Left kidney (tissue), 2 donors: ENCODE data around the gene PANK2. TPM values are rescaled to one million over a fixed set of nuclear protein-coding genes. Genes with fewer than 3 reads are reported as not detected.
A peak's percentile ranks its signal among the peaks of the same experiment; 100 is the strongest.
"Not testable (repeated sequence)": the region's sequence is repeated elsewhere in the genome, so short reads cannot be mapped to it uniquely, and the experiment has no call there.

Source experiments
- DNase-seq: peaks from one replicate; pipeline ENCODE4 v3.0.0-alpha.2; 2013
- polyA plus RNA-seq: library from polyadenylated mRNA; unstranded; fragments of 120-200 nt; gene quantifications from one replicate; pipeline ENCODE4 v1.2.1, GENCODE V29; 2013; ENCODE audit not compliant: insufficient read length

The PANK2 gene
- polyA plus RNA-seq, 1 donor, result 40.1 TPM

GRCh38 chr20:3925899-3926638 lies 36.9 kb downstream of the PANK2 start:
- no peak for DNase-seq

GRCh38 chr20:3927486-3928291 lies 38.5 kb downstream of the PANK2 start:
- no peak for DNase-seq

DNA sequence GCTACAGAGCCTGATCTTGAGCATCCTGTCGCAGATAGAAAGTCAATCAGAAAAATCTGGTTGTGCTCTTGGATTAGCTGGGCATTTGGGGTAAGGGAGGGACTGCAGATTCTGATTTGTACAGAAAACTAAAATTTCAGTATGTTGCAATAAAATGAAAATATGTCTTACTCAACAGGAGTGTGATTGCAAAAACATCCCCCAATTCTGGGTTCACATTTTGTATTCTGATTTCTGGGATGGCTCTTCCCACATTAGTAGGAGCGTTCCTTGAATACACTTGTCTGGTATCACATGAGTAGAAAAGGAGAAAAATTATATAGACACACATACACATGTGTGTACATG lies 40.5 kb downstream of the PANK2 start:
- no peak for DNase-seq

DNA sequence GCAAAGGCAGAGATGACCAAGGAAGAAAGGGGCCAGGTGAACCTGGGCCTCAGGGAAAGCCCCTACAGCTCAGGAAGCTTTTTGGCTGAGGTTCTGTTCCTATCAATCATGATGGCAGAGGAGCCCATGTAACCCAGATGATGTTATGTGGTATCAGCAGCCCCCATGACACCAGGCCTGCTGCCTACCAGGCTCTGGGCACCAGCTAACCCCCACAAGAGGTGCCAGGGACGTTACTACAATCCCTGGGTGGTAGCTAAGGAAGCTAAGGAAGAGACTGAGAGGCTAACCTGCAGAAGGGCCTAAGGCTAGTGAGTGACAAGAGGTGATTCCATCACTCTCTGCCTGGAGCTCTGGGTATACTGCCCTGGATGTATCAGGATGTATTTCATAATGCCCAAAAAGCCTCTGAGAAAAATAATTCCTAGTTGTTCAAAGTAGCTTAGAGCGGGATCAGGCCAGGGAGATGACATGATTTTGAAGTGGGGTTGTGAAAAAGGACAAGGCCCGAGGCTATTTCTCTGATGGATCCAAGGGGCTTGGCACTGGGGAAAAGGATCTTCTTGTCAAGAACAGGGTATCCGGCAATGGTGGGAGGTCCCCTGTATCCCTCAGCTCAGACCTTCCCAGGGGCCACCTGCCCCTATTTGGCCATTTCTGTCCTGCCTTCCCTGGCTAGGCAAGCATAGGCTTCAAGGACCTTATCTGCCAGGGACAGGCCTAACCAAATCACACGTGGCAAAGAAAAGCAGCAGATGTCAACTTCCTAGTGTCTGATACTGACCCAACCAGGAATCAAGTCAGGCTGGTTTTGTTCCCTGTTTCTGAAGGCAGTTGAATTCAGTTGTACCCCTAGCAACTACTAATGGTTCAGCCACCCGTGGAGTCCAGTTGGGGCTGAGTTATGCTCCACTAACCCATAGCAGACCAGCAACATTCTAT lies 41.3 kb downstream of the PANK2 start:
- DNase-seq, result peak; percentile 43

- DNase-seq, result no peak
These were observed 42.5 kb downstream of the PANK2 start for GRCh38 chr20:3931664-3932063.

DNA sequence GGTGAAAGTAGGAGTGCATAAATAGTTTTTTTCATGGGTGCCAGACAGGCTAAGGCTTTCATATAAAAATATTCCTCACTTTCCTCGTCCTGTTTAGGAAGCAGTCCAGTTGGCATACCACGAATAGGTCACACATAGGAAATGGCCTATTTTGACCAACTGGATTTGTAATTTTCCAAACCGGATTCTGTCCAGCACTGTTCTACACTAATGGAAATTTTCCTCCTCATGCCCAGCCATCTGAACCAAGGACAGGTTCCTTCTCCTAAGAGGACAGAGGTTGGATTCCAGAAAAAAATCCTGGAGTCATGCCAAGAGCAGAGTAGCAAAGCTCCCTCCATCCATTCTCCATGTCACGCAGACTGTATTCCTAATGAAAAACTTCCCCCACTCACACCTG lies 43.1 kb downstream of the PANK2 start:
- DNase-seq, result no peak

- no peak for DNase-seq
These were observed 43.5 kb downstream of the PANK2 start for GRCh38 chr20:3932681-3933080.

DNA sequence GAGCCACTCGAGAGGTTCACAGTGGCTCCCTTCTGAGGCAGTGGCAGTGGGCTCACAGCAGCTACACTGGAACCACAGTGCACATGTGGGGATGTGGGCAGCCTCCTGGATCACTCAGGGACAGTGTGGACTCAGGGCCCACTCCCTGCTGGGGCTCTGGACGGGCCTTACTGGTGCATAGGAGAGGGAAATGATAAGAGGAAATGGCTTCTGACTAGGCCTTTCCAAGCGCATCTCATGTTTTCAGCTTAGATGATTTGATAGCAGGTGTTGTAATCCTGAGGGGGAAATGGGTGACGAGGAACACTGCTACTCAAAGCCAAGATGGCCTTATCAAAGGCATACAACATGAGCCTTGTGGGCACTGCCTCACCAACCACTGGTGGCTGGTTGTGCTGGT lies 44.0 kb downstream of the PANK2 start:
- DNase-seq, result no peak

- DNase-seq, result no peak
These were observed 45.4 kb downstream of the PANK2 start for GRCh38 chr20:3934624-3935023.

DNA sequence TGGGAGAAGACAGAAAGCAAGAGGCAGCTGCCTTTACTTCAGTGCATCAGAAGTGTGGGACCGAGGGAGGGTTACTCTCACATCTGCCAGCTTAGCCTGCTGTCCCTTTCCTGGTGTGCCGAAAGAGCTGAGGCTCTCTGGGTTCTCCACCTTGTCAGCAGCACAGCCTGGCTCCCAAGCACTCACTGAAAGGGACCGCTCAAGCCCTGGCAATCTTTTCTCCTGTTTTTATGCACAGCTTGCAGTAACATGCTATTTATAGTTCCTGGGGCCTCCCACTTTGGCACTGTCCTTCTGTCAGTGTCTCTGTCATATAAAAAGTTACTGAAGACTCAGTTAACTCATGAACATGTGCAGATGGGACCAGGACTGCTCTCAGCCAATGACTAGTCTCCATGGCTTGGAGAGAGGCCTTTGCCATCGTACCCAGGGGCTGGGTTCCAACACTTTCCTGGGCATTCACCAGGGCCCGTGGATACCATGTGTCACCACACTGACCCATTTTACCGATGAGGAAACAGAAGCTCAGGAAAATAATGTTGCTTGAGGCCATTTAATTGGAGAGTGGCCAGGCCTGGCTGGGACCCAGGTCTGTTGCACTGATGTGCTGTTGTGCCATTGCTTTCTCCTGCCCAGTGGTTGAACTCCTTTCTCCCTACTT lies 46.2 kb downstream of the PANK2 start:
- DNase-seq, result no peak

DNA sequence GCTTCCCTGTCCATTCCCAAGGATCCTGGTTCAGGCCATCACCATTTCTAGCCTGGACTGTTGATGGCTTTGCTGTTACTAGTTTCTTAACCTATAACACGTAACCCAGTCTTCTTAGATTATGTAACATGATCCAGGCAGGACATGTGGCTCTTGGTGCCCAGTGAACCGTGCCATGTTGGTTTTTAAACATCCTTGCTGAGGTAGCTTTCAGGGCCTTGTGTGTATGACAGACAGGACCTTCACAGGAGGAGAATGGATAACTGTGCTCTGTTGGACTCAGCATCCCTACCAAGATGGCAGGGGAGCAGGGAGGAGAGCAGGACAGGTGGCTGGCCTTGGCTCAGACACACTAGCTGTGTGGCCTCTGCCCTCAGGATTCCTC lies 46.8 kb downstream of the PANK2 start:
- no peak for DNase-seq

DNA sequence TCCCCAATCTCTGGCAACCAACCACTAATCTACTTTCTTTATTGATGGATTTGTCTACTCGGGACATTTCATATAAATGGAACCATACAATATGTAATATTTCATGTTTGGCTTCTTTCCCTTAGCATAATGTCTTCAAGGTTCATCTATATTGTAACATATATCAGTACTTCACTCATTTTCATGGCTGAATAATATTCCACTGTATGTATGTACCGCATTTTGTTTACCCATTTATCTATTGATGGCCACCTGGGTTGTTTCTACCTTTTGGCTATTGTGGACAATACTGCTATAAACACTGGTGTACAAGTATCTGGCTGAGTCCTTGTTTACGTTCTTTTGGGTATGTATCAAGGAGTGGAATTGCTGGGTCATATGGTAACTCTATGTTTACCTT lies 48.4 kb downstream of the PANK2 start:
- no peak for DNase-seq

DNA sequence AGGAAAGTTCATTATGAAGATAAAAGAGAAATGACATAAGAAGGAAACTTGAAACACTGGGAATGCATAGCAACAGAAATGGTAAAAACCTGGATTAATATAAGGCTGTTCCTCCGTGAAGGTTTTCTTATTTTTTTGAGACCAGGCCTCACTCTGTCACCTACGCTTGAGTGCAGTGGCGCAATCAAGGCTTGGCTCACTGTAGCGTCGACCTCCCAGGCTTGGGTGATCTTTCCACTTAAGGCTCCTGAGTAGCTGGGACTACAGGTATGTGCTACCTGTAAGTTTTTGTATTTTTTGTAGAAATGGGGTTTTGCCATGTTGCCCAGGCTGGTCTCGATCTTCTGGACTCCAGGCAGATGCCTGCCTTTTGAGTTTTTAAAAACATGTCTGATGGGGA lies 51.7 kb downstream of the PANK2 start:
- no peak for DNase-seq

DNA sequence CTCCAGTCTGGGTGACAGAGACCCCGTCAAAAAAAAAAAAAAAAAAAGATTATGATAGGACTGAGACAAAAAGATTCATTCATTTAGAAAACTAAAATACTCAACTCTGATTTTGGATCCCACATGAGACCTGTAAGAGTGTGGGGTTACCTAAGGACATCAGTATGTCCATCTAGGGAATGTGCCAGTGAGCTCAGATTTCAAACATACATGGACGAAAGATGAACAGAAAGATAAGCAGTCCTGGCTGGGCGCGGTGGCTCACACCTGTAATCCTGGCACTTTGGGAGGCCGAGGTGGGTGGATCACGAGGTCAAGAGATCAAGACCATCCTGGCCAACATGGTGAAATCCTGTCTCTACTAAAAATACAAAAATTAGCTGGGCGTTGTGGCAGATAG lies 57.5 kb downstream of the PANK2 start:
- DNase-seq, result not testable (repeated sequence)

GRCh38 chr20:3964719-3965118 lies 75.5 kb downstream of the PANK2 start:
- no peak for DNase-seq

GRCh38 chr20:3966571-3966970 lies 77.4 kb downstream of the PANK2 start:
- no peak for DNase-seq

- no peak for DNase-seq
These were observed 80.8 kb downstream of the PANK2 start for GRCh38 chr20:3970016-3970415.

- no peak for DNase-seq
These were observed 82.0 kb downstream of the PANK2 start for GRCh38 chr20:3971145-3971544.

DNA sequence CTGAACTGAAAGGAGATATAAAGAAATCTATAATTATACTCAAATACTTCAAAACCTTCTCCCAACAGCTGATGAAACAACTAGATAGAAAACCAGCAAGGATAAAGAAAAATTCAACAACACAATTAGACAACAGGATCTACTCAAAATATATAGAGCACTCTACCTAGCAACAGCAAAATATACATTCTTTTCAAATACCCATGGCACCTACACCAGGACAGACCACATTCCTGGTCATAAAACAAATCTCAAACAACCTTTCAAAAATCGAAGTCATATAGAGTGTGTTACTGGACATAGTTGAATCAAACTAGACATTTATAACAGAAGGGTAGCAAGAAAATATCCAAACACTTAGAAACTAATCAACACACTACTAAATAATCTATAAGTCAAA lies 83.0 kb downstream of the PANK2 start:
- no peak for DNase-seq

GRCh38 chr20:3972631-3973030 lies 83.4 kb downstream of the PANK2 start:
- DNase-seq, result not testable (repeated sequence)

DNA sequence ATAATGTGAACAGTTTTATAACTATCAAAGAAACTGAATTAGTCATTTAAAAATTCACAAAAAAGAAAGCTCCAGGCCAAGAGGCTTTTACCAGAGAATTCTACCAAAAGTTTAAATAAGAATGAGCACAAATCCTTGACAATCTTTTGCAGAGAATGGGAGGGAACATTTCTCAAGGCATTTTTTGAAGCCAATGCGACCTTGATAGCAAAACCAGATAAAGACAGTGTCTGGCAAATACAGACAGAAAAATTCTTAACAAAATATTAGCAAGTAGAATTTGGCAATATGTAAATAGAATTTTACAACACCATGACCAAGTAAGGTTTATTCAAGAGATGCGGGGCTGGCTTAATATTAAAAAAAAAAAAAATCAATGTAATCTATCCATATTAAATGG lies 84.5 kb downstream of the PANK2 start:
- DNase-seq, result no peak

GRCh38 chr20:3976511-3976910 lies 87.3 kb downstream of the PANK2 start:
- DNase-seq, result no peak
